GM23338 (cell line): ENCODE data around the gene ANKRD53. TPM values are rescaled to one million over a fixed set of nuclear protein-coding genes. Genes with fewer than 3 reads are reported as not detected.

Source experiments
- ATAC-seq: fragments of 200-7000 bp; cut with Tn5 transposase; 3 replicates; pipeline ENCODE4 v1.9.1; 2020
- DNase-seq: peaks from one replicate; pipeline ENCODE4 v3.0.0-alpha.2; 2015; ENCODE audit warnings: low spot score
- H2AFZ ChIP-seq: fragments of 200-600 bp; sonication (generic); 2 replicates; pipeline ENCODE4 v1.8.0; 2016; ENCODE audit warnings: antibody characterized with exemption, mild to moderate bottlenecking, moderate library complexity
- H3F3A ChIP-seq: fragments of 200-600 bp; sonication (generic); replicated peaks from 2 replicates; pipeline ENCODE4 v1.8.0; 2017; ENCODE audit warnings: antibody characterized with exemption, mixed run types, low read depth
- H3K27ac ChIP-seq: fragments of 200-600 bp; sonication (generic); 2 replicates; pipeline ENCODE4 v1.6.1; 2016; ENCODE audit warnings: low read depth
- H3K27me3 ChIP-seq: fragments of 200-600 bp; sonication (generic); 2 replicates; pipeline ENCODE4 v1.8.0; 2016; ENCODE audit warnings: mild to moderate bottlenecking, mixed run types, moderate library complexity; ENCODE audit not compliant: insufficient read depth
- H3K36me3 ChIP-seq: fragments of 200-600 bp; sonication (generic); 2 replicates; pipeline ENCODE4 v1.8.0; 2016; ENCODE audit warnings: mild to moderate bottlenecking; ENCODE audit not compliant: insufficient read depth
- H3K4me1 ChIP-seq: fragments of 200-600 bp; sonication (generic); 2 replicates; pipeline ENCODE4 v1.8.0; 2016; ENCODE audit warnings: mild to moderate bottlenecking, moderate library complexity; ENCODE audit not compliant: insufficient read depth
- H3K4me2 ChIP-seq: fragments of 200-600 bp; sonication (generic); 2 replicates; pipeline ENCODE4 v1.7.1; 2017; ENCODE audit warnings: mixed run types
- H3K4me3 ChIP-seq: fragments of 200-600 bp; sonication (generic); 2 replicates; pipeline ENCODE4 v1.6.1; 2016; ENCODE audit warnings: mixed run types
- H3K79me2 ChIP-seq: fragments of 200-600 bp; sonication (generic); replicated peaks from 2 replicates; pipeline ENCODE4 v1.8.0; 2017; ENCODE audit warnings: mild to moderate bottlenecking; ENCODE audit not compliant: insufficient read depth
- H3K9me2 ChIP-seq: fragments of 200-600 bp; sonication (generic); 2 replicates; pipeline ENCODE4 v1.8.0; 2017; ENCODE audit not compliant: insufficient read depth
- H4K20me1 ChIP-seq: fragments of 200-600 bp; sonication (generic); replicated peaks from 2 replicates; pipeline ENCODE4 v1.8.0; 2017; ENCODE audit warnings: mild to moderate bottlenecking; ENCODE audit not compliant: insufficient read depth
- H3K27ac Mint-ChIP-seq: 2 replicates; pipeline ENCODE4 v1.8.0; 2020; ENCODE audit warnings: inconsistent platforms, mild to moderate bottlenecking, moderate library complexity, mixed read lengths
- H3K27me3 Mint-ChIP-seq: 3 replicates; pipeline ENCODE4 v1.8.0; 2022; ENCODE audit warnings: low read depth, mild to moderate bottlenecking, moderate library complexity, mixed read lengths, inconsistent platforms; ENCODE audit not compliant: insufficient read depth, poor library complexity
- H3K36me3 Mint-ChIP-seq: 3 replicates; pipeline ENCODE4 v1.8.0; 2021; ENCODE audit warnings: low read depth, mild to moderate bottlenecking, inconsistent platforms, moderate library complexity, mixed read lengths
- H3K4me1 Mint-ChIP-seq: 3 replicates; pipeline ENCODE4 v1.8.0; 2020; ENCODE audit warnings: mild to moderate bottlenecking, inconsistent platforms, mixed read lengths
- H3K4me3 Mint-ChIP-seq: 3 replicates; pipeline ENCODE4 v1.8.0; 2021; ENCODE audit warnings: moderate library complexity, mild to moderate bottlenecking, inconsistent platforms, mixed read lengths
- H3K9me3 Mint-ChIP-seq: 3 replicates; pipeline ENCODE4 v1.8.0; 2020; ENCODE audit warnings: moderate library complexity, mild to moderate bottlenecking, inconsistent platforms, mixed read lengths
- CREB1 ChIP-seq: fragments of 250-450 bp; sonication (Bioruptor Pico); IDR thresholded peaks from 2 replicates; pipeline ENCODE4 v1.5.0; 2020; ENCODE audit warnings: low read depth, mild to moderate bottlenecking, moderate library complexity
- CTCF ChIP-seq, 2 experiments: fragments of 200-600 bp in 1 of 2; sonication (generic) in 1 of 2; conservative IDR thresholded peaks; 2 replicates each; pipeline versions ENCODE4 v1.5.1 to v1.6.1; 2016 to 2017; ENCODE audit warnings: antibody characterized with exemption in 2 of 2, low read depth in 2 of 2, mild to moderate bottlenecking in 2 of 2, moderate library complexity in 1 of 2
- ETS1 ChIP-seq: IDR thresholded peaks from 2 replicates; pipeline ENCODE4 v1.6.1; 2016; ENCODE audit warnings: antibody characterized with exemption
- EZH2 ChIP-seq: fragments of 200-600 bp; sonication (generic); IDR thresholded peaks from one replicate; pipeline ENCODE4 v1.8.0; 2017; ENCODE audit warnings: antibody characterized with exemption, mild to moderate bottlenecking, low read depth; ENCODE audit not compliant: unreplicated experiment
- EZH2phosphoT487 ChIP-seq: fragments of 200-600 bp; sonication (generic); IDR thresholded peaks from one replicate; pipeline ENCODE4 v1.8.1; 2018; ENCODE audit warnings: antibody characterized with exemption; ENCODE audit not compliant: unreplicated experiment
- JUNB ChIP-seq: IDR thresholded peaks from one replicate; pipeline ENCODE4 v1.6.1; 2016; ENCODE audit warnings: antibody characterized with exemption; ENCODE audit not compliant: unreplicated experiment
- NANOG ChIP-seq: IDR thresholded peaks from 2 replicates; pipeline ENCODE4 v1.6.1; 2016; ENCODE audit warnings: antibody characterized with exemption, borderline replicate concordance
- POLR2AphosphoS5 ChIP-seq: IDR thresholded peaks from 2 replicates; pipeline ENCODE4 v1.6.1; 2016; ENCODE audit warnings: antibody characterized with exemption, low read depth
- REST ChIP-seq: IDR thresholded peaks from one replicate; pipeline ENCODE4 v1.6.1; 2018; ENCODE audit warnings: antibody characterized with exemption; ENCODE audit not compliant: unreplicated experiment
- STAT1 ChIP-seq: IDR thresholded peaks from one replicate; pipeline ENCODE4 v1.6.1; 2016; ENCODE audit warnings: antibody characterized with exemption; ENCODE audit not compliant: unreplicated experiment
- ZNF114 ChIP-seq: fragments of 250-450 bp; sonication (Bioruptor Pico); IDR thresholded peaks from 2 replicates; pipeline ENCODE4 v1.5.0; 2020; ENCODE audit warnings: mild to moderate bottlenecking, moderate library complexity
- ZNF331 ChIP-seq: fragments of 250-450 bp; sonication (Bioruptor Pico); IDR thresholded peaks from 2 replicates; pipeline ENCODE4 v1.5.0; 2020; ENCODE audit warnings: low read depth, mild to moderate bottlenecking, moderate library complexity
- polyA plus RNA-seq: library from polyadenylated mRNA; unstranded; fragments of >200 nt; fragmentation: Nextera tagmentation; extraction: Ambion mirVana; gene quantifications from 2 replicates; pipeline ENCODE4 v1.2.1, GENCODE V29; 2016
- total RNA-seq: library from RNA; depleted of rRNA; stranded (reverse); fragments of >200 nt; shearing (Covaris generic); gene quantifications from 2 replicates; pipeline ENCODE4 v1.2.3, GENCODE V29; 2014

ANKRD53 gene
- total and polyA plus RNA-seq, 2 experiments from 2014 or later: 0.32 to 0.73 TPM

- DNase-seq: no peak
Measured at GRCh38 chr2:70962885-70963878, 15.2 kb upstream of the ANKRD53 start.

GRCh38 chr2:70964133-70964532 lies 14.3 kb upstream of the ANKRD53 start:
- H3K9me3 Mint-ChIP-seq: no peaks in the 10 kb centered on the region
- Histone ChIP-seq H3K4me1 (peaks cover 4% of the 10 kb centered on the region; the same call in 1 of the 2 replicates), H3K4me2 (peak overlapping the region; percentile 81), H4K20me1 (no peaks in the 10 kb centered on the region), H3K79me2 (no peaks in the 10 kb centered on the region), H3K27me3 (peaks cover 62% of the 10 kb centered on the region), H3K4me3 (peak overlapping the region; percentile 64), H3K36me3 (no peaks in the 10 kb centered on the region), H3K27ac (no peak overlapping the region), H3K9me2 (no peaks in the 10 kb centered on the region), H3F3A (no peaks in the 10 kb centered on the region), H2AFZ (no peak overlapping the region)
- H3K4me1 Mint-ChIP-seq: peaks cover 4% of the 10 kb centered on the region
- no peak for ATAC-seq
- no peaks in the 10 kb centered on the region for H3K36me3 Mint-ChIP-seq
- H3K27me3 Mint-ChIP-seq: peaks cover 55% of the 10 kb centered on the region
- DNase-seq: no peak
- no peak overlapping the region for H3K27ac Mint-ChIP-seq
- H3K4me3 Mint-ChIP-seq: no peak overlapping the region; the same call in 2 of the 3 replicates
- TF ChIP-seq REST (no peak), JUNB (no peak), CTCF (conservative IDR thresholded peaks at IDR 0.05; ENCODE audit: low read depth in 2 of 2) (no peak), EZH2 (no peak), STAT1 (no peak), CREB1 (CRISPR knock-in tag) (no peak), EZH2phosphoT487 (no peak), NANOG (no peak), ZNF114 (CRISPR knock-in tag) (no peak), ZNF331 (CRISPR knock-in tag) (no peak)

More at GRCh38 chr2:70962885-70963878, 15.2 kb upstream of the ANKRD53 start:
- Histone ChIP-seq H3K79me2 (no peaks in the 10 kb centered on the region), H3F3A (no peaks in the 10 kb centered on the region), H3K4me2 (no peak overlapping the region), H3K4me1 (peaks cover 4% of the 10 kb centered on the region; the same call in 1 of the 2 replicates), H3K9me2 (no peaks in the 10 kb centered on the region), H3K27me3 (peaks cover 62% of the 10 kb centered on the region), H4K20me1 (no peaks in the 10 kb centered on the region), H3K36me3 (no peaks in the 10 kb centered on the region), H2AFZ (no peak overlapping the region), H3K4me3 (no peak overlapping the region), H3K27ac (no peak overlapping the region)
- Mint-ChIP-seq H3K4me1 (peaks cover 4% of the 10 kb centered on the region), H3K36me3 (no peaks in the 10 kb centered on the region), H3K27ac (no peak overlapping the region), H3K27me3 (peaks cover 55% of the 10 kb centered on the region), H3K4me3 (no peak overlapping the region), H3K9me3 (no peaks in the 10 kb centered on the region)
- ATAC-seq: no peak
- TF ChIP-seq ZNF114 (CRISPR knock-in tag): no peak
- no peak for TF ChIP-seq POLR2AphosphoS5
- TF ChIP-seq ETS1: no peak
- no peak for TF ChIP-seq EZH2
- no peak for TF ChIP-seq STAT1
- no peak for TF ChIP-seq NANOG
- TF ChIP-seq ZNF331 (CRISPR knock-in tag): no peak
